Kidney tubule cell (primary cell): ENCODE data around the gene ITPR3.

ENCODE experiments used
- DNase-seq: peaks from one replicate; pipeline ENCODE4 v3.0.0-alpha.2; 2018; ENCODE audit warnings: low spot score

Gene ITPR3

DNA sequence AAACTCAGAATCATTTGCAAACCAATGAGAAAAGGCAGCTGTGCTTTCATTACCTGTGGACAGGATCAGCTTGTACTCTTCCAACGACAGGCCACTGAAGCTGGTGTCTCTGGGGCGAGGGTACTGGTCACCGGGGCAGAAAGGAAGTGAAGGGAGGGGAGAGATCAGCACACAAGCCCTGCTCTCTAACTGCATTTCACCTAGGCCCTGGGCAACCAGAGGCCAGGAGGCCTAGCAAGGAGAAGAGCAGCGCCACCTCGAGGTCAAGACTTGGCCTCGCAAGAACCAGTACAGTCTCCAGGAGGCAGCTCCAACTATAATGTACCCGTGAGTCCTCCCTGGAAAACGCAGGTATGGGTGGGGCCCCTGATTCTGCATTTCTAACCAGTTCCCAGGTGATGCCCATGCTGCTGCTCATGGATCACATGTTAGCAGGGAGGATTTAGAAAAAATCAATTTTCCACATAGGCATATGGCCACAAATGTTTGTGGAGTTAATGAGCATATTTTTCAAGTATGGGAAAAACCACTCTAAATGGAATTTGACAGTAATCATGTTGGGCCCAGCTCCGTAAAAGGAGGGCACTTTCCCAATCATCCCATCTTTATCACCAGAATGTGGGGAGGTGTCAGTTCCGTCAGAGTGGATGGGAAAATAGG lies 79.4 kb downstream of the ITPR3 start:
- peak; percentile 81 for DNase-seq

DNA sequence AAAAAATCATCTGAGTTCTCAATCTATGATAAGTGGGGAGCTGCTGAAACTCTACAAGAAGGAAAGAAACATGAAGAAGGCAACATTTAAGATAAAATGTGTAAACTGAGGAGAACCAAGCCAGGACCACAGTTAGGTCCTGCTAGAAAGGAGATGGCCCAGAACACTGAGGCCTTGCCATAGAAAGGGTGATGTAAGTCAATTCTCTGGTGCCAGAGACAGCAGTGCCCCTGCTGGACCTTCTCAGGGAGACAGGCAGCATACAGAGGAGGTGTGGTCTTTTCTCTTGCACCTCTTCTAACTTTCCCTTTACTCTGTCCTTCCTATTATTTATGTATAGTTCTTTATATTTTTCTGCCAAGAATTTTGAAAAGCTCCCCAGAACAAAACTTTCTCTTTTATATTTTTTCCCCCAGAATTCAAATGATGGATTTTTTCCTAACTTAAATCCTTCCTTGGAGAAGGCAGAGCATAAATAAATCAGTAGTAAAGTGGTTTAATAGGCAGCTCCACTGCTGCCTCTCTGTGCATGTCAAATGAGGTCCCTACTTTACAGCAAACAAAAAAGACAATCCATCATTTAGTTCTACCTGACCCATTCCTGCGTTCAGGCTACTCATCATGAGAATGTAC lies 81.3 kb downstream of the ITPR3 start:
- DNase-seq, result peak; percentile 53

DNA sequence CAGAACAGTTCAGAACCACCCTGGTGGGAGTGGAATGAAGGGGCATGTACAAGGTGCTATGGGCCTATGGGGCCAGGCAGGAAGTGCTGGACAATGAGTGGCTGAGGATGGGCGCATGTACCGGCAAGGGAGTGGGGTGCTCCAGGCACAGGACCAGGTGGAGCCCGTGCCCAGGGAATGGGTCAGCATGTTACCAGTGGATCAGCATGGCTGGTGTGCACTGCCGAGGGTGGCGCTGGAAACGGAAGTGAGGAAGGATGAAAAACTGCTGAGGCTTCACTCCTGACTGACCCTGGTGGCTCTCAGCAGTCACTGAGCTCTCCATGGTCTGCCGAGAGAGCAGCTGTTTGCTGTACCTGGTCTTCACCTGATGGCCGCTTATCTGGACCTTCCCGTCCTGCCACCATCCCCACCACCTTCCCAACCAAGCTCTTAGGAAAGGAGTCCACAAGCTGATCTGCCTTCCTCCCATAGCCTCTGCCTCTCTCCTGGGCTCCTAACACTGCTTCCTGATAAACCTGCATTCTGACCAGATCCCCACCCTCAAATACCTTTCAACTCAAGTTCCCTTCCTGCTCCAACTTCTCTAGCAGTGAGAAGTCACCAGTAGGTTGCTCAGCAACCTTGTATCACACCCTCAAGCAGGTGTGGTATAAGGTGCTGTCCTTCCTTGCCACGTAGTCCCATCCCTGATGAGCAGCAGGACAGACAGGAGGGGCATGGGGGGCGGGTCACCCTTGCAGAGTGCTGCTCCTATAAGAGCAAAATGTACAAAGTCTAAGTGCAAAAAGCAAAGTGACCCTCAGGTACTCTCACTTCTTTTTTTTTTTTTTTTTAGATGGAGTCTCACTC lies 83.3 kb downstream of the ITPR3 start:
- DNase-seq, result peak; percentile 33

DNA sequence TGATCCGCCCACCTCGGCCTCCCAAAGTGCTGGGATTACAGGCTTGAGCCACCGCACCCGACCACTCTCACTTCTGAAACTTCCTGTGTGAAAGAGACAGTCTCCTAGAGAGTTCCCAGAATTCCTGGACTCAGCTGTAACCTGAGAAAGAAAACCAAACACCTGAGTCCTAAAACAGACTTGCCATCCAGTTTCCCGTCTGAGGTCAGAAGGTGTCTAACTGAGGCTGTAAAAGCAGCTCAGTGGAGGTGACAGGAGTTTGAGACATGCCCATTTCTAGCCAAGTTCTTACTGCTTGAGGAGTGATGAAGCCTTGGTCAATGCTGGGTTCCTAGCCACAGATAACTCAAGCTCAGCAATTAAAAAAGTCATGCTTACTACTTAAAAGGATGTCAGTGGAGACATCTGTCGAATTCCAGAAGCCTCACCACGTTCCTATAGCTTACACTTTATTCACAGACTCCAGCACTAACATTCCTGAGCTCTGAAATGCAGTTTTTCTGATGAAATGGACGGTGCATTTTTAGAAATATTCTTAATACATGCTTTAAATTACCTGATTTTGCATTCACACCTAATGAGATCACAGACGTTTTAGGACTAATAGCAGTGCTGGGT lies 84.3 kb downstream of the ITPR3 start:
- DNase-seq, result peak; percentile 61

DNA sequence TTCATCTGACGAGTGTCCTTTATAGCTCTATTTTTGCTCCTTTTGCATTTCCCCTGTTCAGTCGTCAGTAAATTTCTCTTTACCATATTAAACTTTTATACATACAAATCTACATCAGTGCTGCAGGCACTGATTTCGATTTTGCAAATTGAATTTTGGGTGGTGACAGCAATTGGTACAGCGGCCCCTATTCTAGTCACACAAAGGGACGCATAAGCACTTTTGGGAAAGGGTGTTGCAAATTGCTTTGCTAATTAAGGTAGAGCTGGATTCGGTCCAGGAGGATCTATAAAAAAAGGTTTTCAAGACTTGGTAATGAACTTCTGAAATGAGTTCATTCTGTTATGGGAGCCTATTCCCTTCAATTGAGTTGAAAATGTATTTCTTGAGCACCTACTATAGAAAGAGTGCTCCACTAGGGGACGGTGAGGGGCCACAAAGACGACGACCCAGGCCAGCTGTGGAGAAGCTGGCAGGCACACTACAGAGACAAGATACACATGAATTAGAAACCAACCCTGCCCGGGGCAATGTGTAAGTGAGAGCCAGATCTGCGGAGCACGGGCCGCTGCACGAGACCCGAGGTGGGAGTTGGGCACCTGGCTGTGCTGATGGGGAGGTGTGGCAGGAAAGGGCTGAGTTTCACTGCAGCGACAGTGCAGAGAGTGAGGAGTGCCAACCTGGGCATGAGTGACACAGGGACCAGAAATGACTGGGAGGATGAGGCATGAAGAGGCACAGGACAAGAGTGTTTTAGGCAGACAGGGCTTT lies 85.0 kb downstream of the ITPR3 start:
- no peak for DNase-seq

DNA sequence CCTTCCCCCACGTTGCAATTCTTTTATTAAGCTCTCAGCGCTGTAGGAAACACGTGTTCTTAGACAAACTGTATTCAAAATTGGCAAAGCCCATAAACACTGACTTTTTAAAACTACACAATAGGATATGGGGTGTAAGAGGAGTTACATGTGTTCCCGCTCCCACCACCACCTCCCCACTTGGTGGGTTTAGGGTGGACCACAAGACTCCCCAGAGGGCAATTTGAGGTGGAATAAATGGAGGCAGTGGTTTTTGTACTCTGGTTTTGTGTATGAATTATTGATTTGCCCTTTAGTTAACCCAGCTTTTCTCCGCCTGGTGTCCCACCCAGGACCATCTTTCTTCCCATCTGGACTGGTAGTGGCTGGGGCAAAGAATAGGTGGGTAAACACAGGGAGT lies 86.6 kb downstream of the ITPR3 start:
- DNase-seq, result no peak

DNA sequence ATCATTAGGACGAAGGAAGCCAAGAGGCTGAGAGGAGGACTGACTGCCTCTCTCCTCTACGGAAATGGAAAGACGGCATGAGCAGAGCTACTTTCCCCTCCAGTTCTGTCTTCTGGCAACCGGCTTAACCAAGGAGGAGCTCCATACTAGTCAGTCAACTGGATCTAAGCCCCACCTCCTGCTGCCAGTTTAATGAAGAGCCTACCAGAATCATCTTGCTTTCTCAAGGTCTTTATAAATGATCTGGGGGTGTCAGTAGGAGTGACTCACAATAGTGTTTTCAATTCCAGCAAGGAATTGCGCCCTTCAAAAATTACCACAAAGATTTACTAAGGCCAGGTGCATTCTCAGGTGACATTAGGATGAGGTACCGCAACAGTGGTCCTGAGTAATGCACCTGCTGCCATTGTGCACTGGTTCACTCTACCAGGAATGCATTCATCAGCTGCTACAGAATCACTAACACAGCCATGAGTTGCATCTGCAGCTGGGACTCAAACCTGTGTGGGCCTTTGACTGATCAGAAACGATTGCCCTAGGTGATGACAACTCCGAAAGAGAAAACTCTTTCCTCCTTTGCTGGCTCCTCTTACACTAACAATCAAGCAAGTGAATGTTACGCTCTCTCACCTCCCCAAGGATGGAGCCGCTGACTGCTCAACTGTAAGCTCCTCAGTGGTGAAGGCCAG lies 87.5 kb downstream of the ITPR3 start:
- DNase-seq, result no peak

DNA sequence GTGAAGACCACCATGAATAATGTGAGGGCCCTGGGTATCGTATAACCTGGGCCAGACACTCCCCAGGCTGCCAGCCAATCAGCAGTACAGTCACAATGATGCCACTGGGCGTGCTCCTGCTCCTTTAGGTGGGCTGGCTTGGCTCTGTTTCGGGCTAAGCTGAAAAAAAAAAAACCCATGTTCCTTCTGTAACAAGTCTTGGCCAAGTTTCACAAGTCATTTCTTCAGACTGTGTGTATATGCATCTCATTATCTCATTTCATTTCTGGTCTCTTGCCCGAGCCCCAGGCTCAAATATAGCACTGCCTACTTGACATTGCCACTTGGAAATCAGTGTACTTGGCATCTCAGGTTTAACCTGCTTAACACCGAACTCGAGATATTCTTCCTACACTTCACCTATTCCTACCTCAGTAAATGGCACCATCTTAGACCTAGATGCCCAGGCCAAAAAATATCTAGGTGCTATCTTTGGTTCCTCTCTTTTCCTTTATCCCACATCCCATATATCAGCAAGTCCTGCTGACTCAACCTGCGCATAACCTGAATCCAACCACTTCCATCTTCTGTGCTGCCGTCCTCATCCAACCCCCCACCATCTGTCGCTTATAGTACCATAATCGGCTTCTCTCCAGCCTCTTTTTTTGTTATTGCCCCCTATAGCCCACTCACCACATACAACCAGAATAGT lies 88.6 kb downstream of the ITPR3 start:
- no peak for DNase-seq

DNA sequence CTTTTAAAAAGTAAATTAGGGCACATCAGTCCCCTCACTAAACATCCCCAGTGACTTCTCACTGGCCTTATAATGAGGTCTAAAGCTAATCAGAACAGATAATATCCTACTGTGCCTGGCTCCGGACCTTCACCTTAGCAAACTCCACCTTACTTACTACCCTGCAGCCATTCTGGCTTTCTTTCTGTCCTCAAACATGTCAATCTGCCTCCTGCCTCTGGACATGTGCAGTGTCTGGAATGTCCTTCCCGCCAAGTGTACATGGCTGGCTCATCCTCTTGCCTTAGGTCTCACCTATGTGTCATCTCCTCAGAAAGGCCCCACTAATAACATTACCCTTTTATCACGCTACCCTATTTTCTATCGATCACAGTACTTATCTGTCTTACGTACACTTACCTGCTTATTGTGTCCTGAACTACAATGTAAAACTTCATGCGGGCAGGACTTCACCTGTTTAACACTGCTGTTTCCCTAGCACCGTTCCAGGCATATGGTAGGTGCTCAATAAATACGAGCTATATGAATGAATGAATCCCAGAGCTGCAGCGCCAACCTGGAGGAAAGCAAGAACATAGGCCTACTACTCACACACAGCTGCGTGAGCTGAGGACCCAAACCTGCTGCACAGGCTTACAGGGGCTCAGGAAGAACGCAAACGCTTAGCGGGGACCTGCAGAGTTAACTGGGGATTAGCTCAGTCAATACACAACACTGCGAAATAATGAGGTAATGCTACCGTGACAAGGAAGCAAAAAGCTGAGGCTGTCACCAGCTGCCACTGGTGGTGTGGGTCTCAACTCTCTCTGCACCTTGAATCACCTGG lies 89.4 kb downstream of the ITPR3 start:
- no peak for DNase-seq

DNA sequence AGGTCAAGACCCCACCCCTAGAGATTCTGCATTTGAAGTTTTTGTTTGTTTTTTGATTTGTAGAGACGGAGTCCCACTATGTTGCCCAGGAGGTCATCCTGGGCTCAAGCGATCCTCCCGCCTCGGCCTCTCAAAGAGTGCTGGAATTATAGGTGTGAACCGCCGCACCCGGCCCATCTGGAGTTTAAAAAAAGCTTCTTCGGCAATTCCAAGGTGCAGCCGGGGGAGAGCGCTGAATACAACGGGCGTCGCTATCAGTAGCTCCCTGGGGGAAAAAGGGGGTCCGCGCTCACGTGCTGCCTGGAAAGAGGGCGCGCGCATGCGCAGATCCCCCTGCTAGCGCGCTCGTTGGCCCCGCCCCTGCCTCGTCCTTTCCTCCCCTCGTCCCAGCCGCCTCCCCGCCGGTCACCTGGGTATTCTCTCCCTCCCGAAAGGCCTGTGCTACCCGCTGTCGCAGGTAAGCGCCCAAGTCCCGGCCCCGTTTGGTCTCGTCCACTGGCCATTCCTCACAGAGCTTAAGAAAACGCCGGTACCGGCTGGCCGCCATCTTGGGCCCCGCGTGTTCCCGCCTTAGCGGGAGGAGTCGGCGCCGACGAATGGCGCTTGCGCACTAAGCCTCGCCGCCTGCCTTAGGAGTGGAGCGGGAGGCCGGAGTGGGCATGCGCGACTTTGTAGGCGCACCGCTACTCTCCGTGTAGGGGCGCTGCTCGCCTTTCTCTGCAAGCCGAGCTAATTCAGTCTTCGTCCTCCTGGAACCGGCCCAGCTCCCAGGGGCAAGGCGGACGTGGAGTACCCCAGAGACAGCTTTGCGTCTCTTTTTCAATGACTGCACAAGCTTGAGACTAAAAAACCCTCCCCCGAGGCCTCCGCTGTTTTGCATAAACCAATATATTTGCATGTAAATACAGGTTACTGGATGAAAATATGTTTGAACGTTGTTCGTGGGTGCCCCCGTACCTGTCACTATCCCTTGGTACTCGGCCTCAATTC lies 90.3 kb downstream of the ITPR3 start, which contains the start of gene UQCC2:
Gene UQCC2, minus strand, starts transcription at position 561 of the 990 bp plus-strand sequence. Its CDS starts 14 bp downstream, at position 547.
- peak; percentile 97 for DNase-seq

DNA sequence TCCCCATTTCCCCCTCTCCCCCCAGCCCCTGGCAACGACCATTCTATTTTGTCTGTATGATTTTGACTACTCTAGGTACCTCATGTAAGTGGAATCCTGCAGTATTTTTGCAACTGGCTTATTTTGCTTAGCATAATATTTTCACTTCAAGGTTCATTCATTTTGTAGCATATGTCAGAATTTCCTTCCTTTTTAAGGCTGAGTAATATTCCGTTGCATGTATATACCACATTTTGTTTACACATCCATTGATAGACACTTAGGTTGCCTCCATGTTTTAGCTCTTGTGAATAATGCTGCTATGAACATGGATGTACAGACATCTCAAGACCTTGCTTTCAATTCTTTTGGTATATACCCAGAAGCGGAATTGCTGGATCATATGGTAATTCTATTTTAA lies 91.8 kb downstream of the ITPR3 start:
- no peak for DNase-seq

DNA sequence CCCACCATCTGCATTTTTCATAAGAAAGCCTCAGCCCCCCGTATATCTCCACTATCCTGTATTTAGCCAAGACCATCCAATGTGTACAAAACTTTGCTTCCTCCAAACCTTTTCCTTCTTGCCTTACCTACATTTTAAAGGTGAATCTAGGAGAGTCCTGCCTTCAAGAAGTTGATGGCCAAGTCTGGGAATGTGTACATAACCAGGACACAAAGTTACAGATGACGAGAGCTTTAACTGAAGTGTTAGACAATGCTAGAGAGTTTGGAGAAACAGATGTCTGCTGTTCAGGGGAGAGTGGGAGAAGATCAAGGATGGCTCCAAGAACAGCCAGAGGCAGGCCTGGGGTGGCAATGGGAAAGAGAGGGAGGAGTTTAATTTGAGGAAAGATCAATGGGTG lies 92.7 kb downstream of the ITPR3 start:
- no peak for DNase-seq

DNA sequence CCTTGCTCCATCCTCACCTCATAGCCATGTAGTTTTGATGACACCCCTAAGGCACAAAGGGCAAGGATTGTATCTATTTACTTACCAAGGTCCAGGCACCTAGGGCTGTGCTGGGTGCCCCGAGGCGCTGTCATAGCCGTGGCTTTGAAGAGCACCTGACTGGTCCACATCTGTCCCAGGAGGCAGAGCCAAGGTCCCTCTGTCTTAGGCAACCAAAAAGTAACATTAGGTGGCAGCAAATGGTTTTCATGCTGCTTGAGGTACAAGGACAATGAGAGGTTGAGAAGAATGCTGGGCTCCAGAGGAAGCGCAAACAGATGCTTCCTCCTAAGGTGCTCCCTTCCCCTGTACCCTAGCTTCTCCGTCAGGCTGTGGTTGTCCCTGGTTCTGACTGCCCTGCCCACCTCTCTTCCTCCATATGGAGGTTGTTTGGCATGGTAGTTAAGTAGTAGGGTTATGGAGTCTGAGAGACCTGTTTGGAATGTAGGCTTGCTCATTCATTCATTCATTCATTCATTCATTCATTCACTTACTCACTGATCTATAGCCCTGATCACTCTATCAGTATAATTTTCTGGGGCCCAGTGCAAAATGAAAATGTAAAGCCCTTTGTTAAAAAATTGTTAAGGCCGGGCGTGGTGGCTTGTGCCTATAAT lies 93.4 kb downstream of the ITPR3 start:
- DNase-seq, result no peak

DNA sequence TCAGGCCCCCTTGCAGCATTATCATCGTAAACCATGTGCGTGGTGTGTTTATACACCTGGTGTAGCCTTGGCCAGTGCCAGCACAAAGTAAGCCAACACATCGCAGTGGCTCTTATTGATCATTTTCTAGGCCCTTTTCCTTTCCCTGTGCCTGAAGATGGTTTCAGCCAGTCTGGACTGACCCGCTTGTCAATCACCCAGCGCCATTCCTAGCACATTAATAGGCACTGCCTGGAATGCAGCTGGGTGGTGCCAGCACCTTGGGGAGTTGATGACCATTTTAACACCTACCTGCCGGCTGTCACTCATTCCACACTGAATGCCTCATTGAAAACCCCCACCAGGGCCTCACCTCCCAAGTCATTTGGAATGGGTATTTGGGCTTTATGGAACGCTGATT lies 95.3 kb downstream of the ITPR3 start:
- peak; percentile 83 for DNase-seq

DNA sequence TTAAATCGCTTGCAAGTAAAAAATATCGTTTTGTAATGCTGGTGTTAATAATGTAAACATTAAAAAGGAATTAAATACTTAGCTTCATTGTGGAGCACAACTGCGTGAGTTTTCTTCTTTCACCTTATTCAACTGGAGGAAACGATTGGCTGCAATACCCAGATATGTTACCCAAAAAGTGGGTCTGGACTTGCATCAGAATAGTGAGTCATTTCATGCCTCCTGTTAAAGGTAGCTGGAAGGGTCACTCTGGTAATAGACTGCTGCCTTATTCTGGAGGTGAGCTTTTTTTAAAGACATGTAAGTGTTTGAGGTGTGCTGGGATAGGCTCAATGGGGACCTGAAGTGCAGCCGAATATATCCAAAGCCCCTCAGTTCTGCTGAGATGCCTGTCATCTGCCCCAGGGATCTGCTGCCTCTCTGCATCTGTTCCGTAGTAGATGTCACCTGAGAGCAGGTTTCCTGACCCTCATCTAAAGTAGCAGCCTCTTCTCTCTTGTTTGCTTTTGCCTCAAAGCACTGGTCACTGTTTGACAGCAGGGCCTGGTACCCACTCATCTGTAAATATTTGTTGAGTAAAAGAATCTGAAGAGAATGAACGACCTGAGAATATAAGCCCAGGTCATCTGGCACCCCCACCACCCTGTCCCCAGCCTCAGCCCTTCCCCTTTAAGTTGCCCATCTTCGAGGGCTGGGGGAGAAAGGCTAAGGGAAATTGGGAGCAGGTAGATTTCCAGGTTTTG lies 95.9 kb downstream of the ITPR3 start:
- DNase-seq, result peak; percentile 29

DNA sequence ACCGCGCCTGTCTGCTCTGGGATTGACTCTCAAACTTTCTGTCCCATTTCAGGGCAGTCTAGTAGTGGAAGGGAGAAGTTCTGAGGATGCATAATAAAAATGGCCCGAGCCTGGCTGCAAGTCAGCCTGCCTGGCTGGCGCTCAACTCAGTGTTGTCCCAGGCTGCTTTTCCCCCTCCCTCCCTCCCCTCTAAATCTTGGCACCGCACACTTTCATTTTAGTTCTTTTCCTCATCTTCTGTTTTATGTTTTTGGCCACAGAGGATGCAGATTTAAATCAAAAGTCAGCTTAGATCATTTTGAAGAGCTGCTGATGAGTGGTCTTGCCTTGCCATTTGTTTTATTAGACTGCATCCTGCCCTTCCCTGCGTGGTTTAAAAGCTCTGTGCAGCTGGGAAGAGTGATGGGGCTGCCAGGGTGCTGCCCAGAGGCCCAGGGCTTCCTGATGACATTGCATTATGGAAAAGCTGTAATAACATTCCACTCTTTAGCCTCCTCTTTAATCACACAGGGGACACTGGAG lies 96.9 kb downstream of the ITPR3 start:
- no peak for DNase-seq

DNA sequence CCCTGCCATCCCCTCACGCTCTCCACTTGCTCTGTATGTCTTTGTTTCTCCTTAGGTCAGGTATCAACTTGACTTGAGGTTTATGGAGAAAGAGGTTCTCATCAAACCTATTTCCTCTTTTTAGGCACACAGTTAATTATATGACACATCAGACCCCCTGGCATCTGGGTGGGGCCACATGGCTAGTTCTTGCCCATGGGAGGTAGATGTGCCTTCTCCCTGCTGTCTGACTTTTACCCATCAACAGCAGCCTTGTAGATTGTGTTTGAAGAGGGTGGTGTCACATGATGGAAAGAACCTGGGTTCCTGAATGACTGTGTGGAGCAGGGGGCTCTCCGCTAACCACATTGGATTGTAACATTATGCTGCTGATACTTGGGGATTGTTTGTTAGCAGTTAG lies 97.6 kb downstream of the ITPR3 start:
- DNase-seq, result no peak
